ENCODE results near the gene DYSF.
"Not testable (repeated sequence)": the region's sequence is repeated elsewhere in the genome, so short reads cannot be mapped to it uniquely, and the experiment has no call there.

DYSF gene

DNA sequence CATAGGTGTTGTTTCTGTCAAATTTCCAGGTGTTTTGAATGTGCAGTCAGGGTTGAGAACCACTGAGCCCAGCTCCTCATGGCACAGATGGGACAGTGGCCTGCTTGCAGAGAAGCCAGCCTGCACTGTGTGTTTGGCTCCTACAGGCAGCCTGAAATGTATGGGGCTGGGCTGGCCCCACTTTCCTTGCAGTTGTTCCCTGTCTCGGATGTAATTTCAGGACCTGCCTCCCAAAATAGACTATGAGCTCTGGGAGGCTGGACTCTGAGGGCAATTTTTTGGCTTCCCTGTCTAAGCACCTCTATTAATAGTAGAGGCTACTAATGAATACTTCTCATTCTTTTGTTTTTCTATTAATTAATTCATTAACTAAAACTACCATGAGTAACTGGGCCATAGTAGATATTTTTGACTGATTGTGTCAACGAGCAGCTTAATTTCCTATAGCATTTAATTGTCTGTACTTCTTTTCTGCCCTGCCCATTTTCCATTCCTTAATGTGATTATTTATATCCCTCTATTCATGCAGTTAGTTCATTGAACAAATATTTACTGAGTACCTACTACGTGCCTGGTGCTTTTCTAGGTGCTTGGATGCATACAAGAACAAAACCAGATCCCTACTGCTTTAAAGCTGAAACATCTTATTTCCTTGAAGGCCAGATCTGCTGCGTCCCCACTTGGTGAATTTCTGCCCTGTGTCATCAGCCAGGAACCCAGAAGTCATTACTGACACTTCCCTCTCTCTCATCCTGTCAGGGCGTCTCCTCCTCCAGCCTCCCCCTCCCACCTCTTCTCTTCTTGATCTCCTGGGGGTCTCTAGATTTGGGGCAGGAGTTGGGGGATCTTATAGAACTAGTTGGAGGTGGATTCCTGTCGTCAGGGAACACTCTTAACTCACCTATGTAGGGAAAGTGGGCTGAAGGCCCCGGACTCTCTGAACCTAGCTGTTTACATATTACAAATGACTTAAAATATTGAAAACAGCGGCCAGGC lies 16.3 kb downstream of the DYSF start:
- intact Hi-C loops (cut with DNase I): no loop called here
- DNase-seq: no peak

GRCh38 chr2:71471276-71471675 lies 17.9 kb downstream of the DYSF start:
- no peak for DNase-seq
- intact Hi-C loops (cut with DNase I): no loop called here

DNA sequence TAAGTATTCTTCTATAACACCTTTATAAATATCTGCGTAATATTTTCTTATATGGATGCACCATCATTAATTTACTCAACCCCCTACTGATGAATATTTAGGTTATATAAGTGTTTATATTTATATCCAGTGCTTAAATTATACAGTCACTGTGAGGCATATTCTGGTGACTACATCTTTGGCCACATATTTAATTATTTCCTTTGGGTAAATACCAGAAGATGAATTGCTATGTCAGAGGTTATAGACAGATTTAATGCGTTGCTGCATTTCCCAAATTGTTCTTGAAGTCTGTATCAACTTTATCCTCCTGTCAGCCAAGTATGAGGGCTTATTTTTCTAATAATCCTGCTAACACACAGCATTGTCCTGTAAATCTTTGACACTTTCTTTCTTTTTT lies 18.7 kb downstream of the DYSF start:
- DNase-seq: no peak
- intact Hi-C loops (cut with DNase I): no loop called here

- intact Hi-C loops (cut with DNase I): no loop called here
Measured at GRCh38 chr2:71473346-71474031, 20.1 kb downstream of the DYSF start.

DNA sequence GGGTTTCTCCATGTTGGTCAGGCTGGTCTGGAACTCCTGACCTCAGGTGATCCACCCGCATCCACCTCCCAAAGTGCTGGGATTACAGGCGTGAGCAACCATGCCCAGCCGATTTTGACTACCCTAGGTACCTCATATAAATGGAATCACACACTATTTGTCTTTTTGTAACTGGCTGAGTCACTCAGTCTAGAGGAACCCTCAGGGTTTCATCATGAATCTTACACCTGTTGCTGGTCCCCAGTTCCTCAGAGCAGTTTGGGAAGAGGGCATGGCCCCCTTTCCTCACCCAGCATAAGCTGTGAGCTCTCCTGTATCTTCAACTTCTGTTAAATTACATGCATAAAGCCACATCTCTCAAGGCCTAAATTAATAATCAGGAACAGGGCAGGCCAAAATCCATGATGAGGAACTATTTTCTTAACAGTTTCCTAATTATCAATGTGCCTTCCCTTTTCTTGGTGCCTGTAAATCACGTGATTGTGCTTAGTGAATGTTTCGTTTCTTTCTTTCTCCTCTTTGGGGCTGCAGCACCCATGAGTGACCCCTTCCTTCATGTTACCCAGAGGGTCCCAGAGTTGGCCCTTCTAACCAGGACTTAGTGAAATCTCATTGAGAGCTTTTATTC lies 20.9 kb downstream of the DYSF start:
- intact Hi-C loops (cut with DNase I): no loop called here
- DNase-seq: no peak

More at GRCh38 chr2:71473346-71474031, 20.1 kb downstream of the DYSF start:
- no peak for DNase-seq

- intact Hi-C loops (cut with DNase I): no loop called here
Measured at GRCh38 chr2:71474744-71475397, 21.5 kb downstream of the DYSF start.

GRCh38 chr2:71476495-71476894 lies 23.1 kb downstream of the DYSF start:
- no peak for DNase-seq
- intact Hi-C loops (cut with DNase I): no loop called here

More at GRCh38 chr2:71474744-71475397, 21.5 kb downstream of the DYSF start:
- no peak for DNase-seq

GRCh38 chr2:71477231-71477691 lies 23.9 kb downstream of the DYSF start:
- intact Hi-C loops (cut with DNase I): no loop called here
- no peak for DNase-seq

GRCh38 chr2:71478806-71479205 lies 25.4 kb downstream of the DYSF start:
- DNase-seq: peak in 1 of 10 donors; percentile 56
- intact Hi-C loops (cut with DNase I): no loop called here

DNA sequence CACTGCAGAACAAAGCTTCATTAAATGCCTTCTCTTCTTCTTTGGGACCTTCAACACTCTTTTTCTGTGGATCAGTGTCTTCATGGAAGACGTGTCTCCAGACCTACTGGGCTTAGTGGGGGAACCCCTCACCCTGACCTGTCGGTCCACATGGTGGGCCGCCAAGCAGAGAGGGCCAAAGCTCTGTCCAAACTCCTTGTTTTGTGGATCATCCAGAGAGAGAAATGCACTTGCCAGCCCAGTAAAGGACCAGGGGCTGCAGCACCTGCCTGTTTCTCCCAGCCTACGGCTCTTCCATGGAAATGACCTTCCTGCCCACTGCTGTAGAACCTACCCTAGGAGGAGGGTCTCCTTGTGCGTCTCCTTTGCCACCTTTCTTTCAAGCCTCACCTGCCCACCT lies 25.9 kb downstream of the DYSF start:
- intact Hi-C loops (cut with DNase I): no loop called here
- no peak for DNase-seq

- intact Hi-C loops (cut with DNase I): no loop called here
- DNase-seq: no peak
Measured at GRCh38 chr2:71481111-71481510, 27.8 kb downstream of the DYSF start.

DNA sequence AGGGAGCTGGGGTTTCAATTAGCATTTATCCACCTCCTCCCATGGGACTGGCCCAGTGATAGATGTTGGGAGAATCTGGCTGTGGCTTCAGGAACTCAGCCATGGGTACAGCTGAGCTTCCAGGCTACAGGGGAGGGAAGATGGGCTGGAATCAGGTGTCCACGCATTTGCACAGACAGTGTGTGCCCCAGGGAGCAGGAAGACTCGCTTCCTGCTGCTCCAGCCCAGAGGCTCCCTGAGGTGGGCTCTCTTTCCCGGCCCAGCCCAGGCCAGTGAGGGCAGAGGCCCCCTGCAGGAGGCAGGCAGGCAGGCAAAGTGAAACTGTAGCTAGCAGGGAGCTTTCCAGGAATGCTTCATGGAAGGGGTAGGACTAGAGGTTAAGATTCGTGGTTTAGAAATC lies 28.7 kb downstream of the DYSF start:
- DNase-seq: no peak
- intact Hi-C loops (cut with DNase I): no loop called here

DNA sequence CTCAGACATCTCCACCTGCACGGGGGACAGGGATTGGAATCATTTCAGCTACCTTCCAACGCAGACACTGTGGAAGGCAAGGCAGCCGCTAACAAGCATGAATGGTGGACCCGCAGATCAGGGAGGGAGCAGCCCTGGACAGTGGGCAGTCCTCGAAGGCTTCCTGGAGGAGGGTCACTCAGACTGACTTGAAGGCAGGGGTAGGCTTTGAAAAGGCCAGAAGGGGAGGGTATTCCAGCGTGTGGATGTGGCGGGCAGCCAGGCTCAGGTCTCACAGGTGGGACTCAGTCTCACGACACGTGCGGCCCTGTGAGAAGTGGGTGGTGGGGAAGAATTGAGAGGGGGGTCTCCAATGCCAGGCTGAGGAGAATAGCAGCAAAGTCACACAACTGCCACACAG lies 29.9 kb downstream of the DYSF start:
- intact Hi-C loops (cut with DNase I): no loop called here
- DNase-seq: peak in 1 of 10 donors; percentile 59

DNA sequence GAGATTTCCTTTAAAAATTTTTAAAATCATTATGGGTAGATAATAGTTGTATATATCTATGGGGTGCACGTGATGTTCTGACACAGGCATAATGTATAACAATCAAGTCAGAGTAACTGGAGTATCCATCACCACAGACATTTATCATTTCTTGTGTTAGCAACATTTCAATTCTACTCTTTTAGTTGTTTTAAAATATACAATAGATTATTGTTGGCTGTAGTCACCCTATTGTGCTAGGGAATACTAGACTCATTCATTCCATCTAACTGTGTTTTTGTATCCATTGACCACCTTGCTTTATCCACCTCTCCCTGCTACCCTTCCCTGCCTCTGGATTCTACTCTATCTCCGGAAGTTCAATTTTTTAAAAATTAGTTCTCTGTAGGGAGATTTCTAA lies 31.0 kb downstream of the DYSF start:
- intact Hi-C loops (cut with DNase I): no loop called here
- no peak for DNase-seq

- intact Hi-C loops (cut with DNase I): no loop called here
Measured at GRCh38 chr2:71486881-71487640, 33.7 kb downstream of the DYSF start.

DNA sequence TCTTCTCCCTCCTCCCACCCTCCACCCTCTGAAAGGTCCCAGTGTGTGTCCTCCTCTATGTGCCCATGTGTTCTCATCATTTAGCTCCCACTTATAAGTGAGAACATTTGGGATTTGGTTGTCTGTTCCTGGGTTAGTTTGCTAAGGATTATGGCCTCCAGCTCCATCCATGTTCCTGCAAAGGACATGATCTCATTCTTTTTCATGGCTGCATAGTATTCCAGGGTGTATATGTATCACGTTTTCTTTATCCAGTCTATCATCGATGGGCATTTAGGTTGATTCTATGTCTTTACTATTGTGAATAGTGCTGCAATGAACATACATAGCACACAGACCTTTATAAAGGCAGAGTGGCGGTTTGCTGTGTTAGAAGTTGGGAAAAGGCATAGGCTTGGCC lies 38.2 kb downstream of the DYSF start:
- intact Hi-C loops (cut with DNase I); DNase-seq: not testable (repeated sequence)

More at GRCh38 chr2:71486881-71487640, 33.7 kb downstream of the DYSF start:
- peak in 1 of 10 donors; percentile 31 for DNase-seq

- intact Hi-C loops (cut with DNase I): no loop called here
- DNase-seq: peak in 1 of 10 donors; percentile 15
Measured at GRCh38 chr2:71492112-71492511, 38.8 kb downstream of the DYSF start.

GRCh38 chr2:71494091-71494490 lies 40.7 kb downstream of the DYSF start:
- intact Hi-C loops (cut with DNase I): no loop called here
- DNase-seq: no peak

DNA sequence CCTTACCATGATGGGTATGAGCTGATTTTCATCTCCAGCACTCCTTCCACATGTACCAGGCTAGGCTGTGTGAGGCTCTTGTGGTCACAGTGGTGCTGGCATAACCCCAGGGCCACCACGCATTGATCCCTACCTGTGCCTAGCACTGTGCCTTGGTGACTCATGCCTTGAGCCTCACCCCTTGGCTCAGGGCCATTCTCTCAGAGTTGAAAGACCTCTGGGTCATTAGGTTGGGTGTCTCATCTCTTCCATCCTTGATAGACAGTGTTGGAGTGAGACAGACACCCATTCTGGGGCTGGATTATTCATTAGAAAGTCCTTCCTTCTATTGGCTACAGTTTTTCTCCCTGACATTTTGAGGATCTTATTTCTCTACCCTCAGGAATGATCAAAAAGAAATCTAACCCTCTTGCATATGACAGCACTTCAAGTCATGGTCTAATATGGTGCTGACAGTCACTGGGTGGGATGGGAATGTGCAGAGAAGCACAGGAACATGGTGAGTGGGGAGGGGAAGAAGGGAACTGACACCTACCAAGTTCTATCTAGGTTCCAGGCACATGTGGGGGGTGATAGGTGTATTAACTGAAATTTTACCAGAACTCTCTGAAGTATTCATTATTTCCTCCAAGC lies 41.3 kb downstream of the DYSF start:
- intact Hi-C loops (cut with DNase I): no loop called here

More for the DNA sequence above, 41.3 kb downstream of the DYSF start:
- DNase-seq: peak in 1 of 10 donors; percentile 64
